HG03460 (cell line): Measurements from ENCODE around the gene SH3PXD2A.
"Not testable (repeated sequence)": the region's sequence is repeated elsewhere in the genome, so short reads cannot be mapped to it uniquely, and the experiment has no call there.

Experiments used
- ATAC-seq: cut with Tn5 transposase; IDR thresholded peaks from one replicate; pipeline ENCODE4 v1.9.1; 2021; ENCODE audit not compliant: unreplicated experiment

SH3PXD2A gene

DNA sequence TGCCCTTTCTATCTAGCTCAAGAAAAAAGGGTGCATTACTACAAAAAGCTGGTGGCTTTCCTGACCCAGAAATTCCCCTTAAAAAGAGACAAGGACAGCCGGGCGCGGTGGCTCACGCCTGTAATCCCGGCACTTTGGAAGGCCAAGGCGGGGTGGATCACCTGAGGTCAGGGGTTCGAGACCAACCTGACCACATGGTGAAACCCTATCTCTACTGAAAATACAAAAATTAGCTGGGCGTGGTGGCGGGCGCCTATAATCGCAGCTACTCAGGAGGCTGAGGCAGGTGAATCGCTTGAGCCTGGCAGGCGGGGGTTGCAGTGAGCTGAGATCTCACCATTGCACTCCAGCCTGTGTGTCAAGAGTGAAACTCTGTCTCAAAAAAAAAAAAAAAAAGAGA lies 82.5 kb downstream of the SH3PXD2A start:
- ATAC-seq = not testable (repeated sequence)

DNA sequence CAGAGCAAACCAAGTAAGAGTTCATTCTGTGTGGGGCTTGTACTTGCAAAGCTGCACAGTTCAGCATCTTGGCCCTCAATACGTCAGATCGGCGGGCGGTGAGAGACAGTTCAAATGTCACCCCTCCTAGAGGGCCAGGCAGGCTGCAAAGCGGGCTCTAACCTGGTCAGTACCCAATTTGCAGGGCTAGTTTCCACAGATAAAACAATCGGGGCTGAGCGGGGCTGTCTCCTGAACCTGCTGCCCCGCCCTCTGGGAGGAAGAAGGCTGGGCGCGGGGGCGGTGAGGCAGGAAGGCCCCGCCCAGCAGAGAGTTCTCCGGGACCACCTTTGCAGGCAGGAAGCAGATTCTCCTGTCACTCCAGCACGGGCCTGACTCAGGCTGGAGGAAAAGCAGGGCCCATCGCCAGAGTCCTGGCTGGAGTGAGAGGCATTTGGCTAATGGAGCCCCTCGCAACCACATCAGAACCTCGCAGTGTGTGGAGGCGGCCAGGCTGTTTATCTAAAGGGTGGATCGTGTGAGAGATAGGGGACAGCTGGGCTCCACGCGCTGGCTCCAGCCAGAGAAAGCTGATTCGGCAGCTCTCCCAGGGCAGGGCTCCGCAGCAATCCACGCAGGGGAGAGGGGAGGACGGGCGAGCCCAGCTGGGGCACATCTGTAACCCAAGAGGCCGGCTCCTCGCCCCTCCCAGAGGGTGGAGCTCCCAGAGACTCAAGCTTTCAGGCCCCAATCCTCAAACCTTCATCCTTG lies 83.1 kb downstream of the SH3PXD2A start:
- ATAC-seq = peak; percentile 72

DNA sequence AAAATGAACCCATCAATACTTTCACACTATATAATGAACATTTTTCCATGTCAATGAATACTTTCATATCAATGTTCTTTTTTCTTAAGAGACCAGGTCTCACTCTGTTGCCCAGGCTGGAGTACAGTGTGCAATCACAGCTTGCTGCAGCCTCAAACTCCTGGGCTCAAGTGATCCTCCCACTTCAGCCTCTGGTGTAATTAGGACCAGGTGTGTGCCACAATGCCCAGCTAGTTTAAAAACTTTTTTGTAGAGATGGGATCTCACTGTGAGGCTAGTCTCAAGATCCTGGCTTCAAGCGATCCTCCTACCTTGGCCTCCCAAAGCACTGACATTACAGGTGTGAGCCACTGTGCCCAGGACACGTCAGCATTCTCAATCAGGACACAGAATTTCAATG lies 85.2 kb downstream of the SH3PXD2A start:
- no peak for ATAC-seq

DNA sequence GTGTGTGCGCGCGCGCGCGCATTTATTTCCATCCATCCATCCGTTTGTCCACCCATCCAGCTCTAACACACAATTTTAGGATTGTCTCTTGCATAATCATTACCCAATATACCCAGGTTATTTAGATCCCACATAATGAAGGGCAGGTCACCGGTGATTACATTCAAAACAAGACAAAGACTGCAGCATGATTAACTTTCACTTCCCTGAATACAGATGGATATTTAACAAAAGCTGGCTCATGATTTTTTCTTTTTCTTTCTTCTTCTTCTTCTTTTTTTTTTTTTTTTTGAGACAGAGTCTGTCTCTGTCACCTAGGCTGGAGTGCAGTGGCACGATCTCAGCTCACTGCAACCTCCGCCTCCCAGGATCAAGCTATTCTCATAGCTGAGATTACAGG lies 86.2 kb downstream of the SH3PXD2A start:
- ATAC-seq = no peak

DNA sequence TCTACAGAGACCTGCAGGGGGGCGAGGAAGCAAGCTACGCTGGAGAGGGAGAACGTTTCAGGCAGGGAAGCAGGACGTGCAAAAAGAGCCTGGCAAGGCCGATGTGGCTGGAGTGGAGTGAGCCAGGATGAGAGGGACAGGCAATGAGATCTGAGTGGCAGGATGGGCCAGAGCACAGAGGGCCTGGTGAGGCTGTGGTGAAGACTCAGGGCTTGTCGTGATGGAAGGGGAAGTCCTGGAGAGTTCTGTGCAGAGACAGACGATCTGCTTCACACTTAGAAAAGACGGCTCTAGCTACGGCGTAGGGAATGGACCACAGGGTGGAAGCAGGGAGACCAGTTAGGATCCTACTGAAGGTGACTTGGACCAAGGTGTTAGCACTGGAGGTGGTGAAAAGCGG lies 87.0 kb downstream of the SH3PXD2A start:
- ATAC-seq = no peak

DNA sequence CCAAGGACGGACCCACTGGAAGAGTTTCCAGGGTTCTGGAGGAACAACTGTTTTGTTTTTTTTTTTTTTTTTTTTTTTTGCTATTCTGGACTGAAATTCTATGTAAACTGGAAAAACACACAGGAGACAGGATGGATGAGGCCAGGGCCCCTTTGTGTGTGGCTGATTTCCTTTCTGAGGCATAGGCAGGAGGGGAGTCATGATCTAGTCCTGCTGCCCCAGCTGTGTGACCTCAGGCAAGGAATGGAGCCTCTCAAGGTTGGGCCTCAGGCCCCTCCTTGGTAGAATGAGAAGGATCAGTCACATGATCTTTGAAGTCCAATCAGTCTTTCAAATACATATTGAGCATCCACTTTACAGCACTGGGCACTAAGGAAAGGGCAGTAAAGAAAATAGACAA lies 87.6 kb downstream of the SH3PXD2A start:
- no peak for ATAC-seq

DNA sequence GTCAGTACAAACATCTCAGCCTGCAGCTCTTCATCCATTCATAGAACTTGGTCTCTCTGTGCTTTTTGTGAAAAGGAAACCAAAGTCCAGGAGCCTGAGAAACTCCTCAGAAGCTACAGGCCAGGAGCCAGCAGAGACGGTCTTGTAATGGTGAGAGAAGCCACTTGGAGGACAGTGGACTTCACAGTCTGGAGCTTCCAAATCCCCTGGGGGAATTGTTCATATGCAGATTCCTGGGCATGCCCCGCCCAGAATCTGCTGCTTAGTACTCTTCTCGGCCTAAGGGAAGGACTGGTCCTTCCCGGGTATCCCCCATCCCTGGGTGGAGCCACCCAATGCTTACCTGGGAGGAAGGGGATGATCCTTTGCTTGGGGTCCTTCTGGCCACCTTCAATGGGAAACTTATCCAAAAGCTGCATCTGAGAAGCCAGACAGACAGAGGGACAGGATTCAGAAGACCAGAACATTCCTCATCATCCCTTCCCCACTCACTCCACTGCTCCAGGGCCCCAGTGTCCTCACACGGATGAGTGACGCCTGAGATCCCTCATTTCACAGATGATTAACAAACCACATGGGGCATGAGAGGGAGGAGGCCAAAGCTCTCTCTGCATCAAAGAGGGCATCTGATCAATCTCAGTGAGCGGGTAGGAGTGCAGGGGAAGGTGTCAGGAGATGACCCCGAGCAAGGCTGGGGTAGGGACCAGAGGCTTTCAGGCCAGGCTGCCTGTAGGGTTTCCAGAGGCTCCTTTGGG lies 88.4 kb downstream of the SH3PXD2A start:
- no peak for ATAC-seq

DNA sequence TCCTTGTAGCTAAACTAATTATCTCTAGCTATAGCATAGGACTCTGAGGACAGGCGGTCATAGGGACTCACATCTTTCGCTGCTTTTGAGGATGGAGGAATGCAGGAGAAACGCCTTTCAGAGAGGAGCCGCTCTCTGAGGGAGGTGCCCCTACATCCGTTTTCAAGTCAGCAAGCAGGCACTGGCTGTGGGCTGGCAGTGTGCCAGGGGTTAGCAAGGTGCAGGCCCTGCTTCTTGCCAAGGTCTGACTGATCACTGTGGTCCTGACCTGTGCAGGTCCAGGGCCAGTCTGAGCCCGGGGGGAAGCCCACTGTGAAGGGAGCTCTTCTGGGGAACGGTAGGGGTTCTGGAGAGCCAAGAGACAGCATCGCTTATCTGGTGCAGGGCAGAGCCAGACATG lies 89.4 kb downstream of the SH3PXD2A start:
- ATAC-seq = no peak

DNA sequence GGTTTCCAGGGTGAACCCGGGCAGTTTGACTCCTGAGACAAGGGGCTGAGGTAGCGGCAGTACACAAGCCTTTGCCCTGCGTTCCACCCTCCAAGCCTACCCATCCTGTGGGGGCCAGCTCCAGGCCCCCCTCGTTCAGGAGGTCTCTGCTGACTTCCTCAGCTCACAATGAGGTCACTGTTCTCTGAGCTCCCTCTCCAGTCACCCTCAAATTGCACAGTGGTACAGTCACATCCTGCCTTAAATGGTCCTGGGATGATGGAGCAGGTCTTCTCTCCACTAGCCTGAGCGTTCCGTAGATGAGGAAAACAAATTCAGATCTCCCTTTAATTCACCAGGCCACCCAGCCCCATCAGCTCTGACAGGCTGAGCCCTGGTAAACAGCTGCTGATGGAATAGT lies 90.2 kb downstream of the SH3PXD2A start:
- ATAC-seq = no peak

DNA sequence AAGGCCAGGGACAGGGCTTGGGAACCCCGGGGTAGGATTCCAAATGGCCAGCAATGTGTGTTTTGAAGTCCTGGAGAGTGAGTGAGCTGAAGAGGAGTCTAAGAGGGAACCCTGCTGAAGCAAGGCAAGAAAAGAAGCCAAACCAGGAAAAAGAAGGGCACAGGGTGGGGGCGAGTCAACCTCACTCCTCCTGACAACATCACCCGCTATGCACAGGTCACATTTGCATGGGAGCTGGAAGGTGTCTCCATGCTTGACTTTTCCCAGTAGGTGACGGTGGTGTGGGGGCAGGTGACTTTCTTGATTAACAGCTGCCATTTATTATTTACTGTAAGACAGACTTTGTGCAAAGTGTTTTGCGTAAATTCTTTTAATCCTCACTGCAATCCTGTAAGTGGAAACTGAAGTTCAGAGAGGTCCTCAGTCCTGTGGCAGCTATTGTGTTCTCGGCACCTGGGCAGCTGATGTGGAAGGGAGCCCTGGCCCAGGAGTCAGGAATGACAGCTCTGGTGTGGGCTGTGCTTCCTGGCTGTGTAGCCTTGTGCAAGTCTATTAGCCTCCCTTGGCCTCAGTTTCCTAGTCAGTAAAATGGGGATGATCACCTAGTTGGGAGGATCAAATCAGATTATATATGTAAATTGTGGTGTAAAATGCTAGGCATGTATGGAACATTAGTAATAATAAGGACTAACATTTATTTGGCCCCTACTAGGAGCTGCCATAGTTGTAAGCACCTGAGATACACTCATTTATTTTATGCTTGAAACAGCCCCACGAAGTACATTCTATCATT lies 90.9 kb downstream of the SH3PXD2A start:
- no peak for ATAC-seq

DNA sequence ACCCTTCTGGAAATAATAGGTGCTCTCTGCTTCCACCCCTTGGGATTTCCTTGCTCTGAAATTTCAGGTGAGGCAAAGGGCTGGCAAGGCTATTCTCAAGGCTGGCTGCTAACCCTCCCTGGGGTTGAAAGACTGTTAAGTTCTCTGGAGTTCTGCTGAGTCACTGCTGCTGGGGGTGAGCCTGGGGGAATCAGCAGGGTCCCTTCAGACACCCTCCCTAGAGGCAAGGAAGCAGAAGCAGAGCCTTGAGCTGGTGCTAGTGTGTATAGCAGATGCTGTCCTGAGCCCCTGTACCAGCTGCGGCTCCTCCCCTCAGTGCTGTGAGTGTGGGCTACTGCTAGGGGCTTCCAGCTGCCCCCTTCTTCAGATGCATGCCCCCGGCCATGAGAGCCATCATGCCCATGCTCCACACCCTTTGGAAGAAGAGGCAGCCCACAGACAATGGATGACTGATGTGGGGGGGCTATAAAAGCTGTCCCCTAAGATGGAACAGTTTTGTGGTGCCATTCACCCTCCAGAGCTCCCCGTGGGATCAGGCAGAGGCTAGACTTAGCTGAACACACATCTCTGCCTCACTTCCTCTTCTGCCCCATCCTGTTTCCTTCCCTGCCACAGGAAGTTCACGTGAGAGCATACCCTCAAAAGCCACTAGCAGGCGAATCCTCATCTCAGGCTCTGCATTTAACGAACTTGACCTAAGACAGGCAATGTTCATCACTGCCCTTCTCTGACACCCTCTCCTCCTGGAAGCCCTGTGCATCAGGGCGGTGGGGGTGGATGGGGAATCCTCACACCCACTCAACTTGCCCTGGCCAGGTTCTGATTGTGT lies 91.8 kb downstream of the SH3PXD2A start:
- no peak for ATAC-seq

DNA sequence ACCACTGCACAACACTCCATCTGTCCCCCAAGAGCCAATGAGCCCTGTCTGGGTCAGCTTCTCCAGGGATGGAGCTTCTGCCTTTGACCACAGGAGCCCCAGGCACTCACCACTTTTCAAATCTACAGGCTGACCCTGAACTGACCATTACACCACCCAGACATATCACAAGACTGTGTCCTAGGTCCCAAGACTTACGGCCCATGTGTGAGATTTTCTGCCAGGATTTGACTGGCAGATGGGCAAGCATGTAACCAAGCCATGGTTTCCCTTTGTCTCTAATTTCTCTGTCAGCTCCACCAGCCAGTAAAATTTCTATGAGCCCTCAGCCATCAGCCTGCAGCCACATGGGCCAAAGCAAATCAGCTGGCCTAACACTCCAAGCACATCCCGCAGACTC lies 92.5 kb downstream of the SH3PXD2A start:
- no peak for ATAC-seq

DNA sequence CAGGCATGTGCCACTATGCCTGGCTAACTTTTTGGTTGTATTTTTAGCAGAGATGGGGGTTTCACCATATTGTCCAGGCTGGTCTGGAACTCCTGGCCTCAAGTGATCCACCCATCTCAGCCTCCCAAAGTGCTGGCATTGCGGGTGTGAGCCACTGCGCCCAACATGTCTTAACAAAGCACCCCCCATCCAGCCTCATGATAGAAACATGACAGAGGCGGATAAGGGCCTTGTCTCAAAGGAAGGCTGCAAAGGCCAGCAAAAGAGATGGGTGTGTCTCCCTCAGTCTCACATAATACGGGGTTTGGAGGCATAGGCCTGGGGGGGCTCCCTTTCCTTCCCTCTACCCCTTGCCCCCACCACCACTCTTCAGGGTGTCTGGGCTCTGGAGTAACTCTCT lies 93.2 kb downstream of the SH3PXD2A start:
- ATAC-seq = no peak

DNA sequence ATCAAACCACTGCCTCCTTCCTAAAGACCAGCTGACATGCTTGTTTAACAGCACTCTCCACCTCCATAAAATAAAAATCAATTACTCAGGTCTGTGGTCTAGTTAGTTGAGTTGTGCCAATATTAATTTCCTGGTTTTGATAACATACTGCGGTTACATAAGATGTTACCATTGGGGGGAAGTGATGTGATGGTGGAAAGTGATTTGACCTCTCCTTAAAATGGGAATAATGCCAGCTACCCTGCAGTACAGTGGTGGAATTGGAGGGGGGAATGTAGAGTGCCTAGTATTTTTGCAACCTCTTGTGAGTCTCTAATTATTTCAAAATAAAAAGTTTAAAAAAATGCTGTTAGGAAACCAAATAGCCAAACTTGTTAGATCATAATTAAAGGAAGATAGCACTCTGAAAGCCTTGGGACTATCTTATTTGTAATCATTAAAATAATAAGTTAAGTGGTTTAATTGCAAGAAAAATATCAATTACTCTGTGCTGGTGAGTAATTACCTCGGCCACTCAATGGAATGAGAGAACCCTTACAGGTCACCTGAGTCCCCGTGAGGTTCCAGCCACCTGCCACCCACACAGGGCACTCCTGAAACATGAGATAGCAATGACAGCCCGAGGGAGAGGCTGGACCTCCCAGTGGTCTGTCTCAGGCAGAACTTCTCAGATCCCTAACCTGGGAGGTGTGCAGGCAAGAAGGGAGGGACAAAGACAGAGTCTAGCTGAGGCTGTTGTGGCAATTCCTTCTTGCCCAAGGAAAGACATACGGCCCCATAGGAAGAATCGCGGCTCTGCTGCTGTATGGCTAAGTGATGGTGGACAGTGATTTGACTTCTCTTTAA lies 94.1 kb downstream of the SH3PXD2A start:
- no peak for ATAC-seq

DNA sequence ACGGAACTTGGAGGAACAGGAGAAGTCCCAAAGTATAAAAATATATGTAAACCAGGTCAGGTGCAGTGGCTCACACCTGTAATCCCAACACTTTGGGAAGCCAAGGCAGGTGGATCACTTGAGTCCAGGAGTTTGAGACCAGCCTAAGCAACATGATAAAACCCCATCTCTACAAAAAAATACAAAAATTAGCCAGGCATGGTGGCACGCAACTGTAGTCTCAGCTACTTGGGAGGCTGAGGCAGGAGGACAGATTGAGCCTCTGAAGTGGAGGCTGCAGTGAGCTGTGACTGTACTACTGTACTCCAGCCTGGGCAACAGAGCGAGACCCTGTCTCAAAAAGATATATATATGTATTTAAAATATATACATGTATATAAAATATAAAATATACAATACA lies 95.1 kb downstream of the SH3PXD2A start:
- ATAC-seq = not testable (repeated sequence)

DNA sequence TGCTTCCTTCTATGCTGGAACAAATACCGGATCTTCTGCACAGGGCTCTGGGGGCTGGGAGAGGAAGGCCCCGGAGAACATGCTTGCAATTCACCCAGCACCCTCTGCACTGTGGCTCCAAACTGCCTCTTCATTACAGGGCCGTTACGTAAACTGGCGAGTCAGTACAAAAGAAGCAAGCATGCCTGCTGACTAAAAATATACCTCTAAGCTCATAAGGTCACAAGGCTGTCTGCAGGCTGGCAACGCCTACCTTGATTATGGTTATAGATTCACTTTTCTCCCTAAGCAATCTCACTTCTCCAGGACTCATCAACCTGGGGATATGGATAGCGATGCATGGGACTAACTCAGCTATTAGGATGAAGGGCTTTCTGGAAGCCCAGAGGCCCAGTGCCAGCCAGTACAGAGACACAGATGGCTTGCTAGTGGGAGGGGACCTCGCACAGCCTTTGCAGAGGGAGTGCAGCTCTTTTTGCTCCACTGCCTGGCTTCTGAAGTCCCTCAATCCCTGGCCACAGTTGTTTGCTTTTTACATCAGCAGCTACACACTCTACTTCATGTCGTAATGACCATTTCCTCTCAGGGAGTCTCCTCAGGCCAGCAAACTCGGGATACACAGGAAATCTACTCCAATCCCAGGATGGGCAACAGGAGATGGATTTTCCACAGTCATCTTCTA lies 96.1 kb downstream of the SH3PXD2A start:
- ATAC-seq = no peak

DNA sequence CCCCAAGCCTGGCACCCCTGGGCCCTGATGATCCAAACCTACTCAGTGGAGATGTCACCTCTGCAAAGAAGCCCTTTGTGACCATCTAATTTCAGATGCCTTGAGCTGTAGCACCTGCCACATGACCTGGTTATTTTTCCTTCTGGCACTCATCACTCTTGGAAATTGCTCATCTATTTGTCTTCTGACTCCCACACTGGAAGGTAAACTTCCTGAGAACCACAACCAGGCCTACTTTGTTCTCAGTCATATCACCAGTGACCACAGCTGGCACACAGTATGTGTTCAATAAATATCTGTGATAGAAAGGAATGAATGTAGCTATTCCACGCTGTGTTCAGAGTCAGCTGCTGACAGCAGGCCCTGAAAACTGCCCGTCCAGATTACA lies 97.1 kb downstream of the SH3PXD2A start:
- no peak for ATAC-seq

DNA sequence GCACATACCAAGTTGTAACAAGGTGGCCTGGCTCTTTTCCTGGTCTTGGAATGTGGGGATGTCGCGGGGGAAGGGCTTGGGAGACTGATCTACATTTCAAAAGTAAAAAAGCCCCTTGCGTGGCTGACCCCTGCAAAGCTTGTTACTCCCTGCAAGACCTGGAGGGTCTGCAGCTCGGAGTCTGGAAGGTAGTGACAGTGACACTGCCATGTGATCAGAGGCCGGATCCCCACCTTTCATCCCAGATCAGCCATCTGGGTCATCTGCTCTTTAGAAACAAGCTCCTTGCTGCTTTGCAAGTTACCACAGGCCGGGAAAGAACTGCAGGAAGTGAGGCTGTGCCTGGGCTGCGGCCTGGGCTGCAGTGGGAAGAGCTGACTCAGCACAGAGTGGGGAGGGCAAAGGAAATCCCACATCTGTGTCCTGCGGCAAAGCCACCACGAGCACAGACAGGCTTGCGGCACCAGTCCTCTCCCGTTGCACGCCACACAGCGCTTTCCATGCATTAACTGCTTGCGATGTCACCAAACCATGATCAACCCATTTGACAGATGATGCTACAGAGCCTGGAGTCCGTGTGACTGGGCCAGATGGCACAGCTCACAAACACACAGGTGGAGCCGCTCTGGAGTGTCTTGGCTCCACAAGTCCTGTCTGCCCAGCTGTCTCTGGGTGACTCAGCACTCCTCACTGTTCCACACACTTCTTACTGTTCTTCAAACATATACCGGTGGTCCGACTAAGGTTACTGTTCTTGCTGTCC lies 97.7 kb downstream of the SH3PXD2A start:
- no peak for ATAC-seq
